ENCODE results near the gene APOL1.

GRCh38 chr22:36220451-36220921 lies 32.4 kb upstream of the APOL1 start:
- TF ChIP-seq, protein P1, sequence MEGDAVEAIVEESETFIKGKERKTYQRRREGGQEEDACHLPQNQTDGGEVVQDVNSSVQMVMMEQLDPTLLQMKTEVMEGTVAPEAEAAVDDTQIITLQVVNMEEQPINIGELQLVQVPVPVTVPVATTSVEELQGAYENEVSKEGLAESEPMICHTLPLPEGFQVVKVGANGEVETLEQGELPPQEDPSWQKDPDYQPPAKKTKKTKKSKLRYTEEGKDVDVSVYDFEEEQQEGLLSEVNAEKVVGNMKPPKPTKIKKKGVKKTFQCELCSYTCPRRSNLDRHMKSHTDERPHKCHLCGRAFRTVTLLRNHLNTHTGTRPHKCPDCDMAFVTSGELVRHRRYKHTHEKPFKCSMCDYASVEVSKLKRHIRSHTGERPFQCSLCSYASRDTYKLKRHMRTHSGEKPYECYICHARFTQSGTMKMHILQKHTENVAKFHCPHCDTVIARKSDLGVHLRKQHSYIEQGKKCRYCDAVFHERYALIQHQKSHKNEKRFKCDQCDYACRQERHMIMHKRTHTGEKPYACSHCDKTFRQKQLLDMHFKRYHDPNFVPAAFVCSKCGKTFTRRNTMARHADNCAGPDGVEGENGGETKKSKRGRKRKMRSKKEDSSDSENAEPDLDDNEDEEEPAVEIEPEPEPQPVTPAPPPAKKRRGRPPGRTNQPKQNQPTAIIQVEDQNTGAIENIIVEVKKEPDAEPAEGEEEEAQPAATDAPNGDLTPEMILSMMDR (conservative IDR thresholded peaks at IDR 0.05) = no peak
- no peak for TF ChIP-seq EZH2 (IDR thresholded peaks at IDR 0.05; ENCODE audit: low read depth)

Measured in PC-9 (cell line).